ENCODE results near the gene RASGRP4.

- no peak for TF ChIP-seq CTCF (IDR thresholded peaks at IDR 0.05)
- no peak for TF ChIP-seq ZFX (IDR thresholded peaks at IDR 0.05; ENCODE audit: borderline replicate concordance)
Measured at GRCh38 chr19:38448225-38448624, 22.2 kb upstream of the RASGRP4 start.

Measured in 22Rv1 (cell line).